Ammon's horn (tissue), 1 donor: ENCODE results near the gene TAF1C.
"Not testable (repeated sequence)": the region's sequence is repeated elsewhere in the genome, so short reads cannot be mapped to it uniquely, and the experiment has no call there.

Experiments used
- DNase-seq: peaks from one replicate; pipeline ENCODE4 v3.0.0-alpha.2; 2016; ENCODE audit warnings: low spot score

TAF1C gene

GRCh38 chr16:84207879-84208278 lies 21.0 kb upstream of the TAF1C start:
- DNase-seq, result no peak

- no peak for DNase-seq
These were observed 20.4 kb upstream of the TAF1C start for GRCh38 chr16:84207251-84207650.

GRCh38 chr16:84205976-84206691 lies 19.3 kb upstream of the TAF1C start:
- no peak for DNase-seq

GRCh38 chr16:84205123-84205522 lies 18.3 kb upstream of the TAF1C start:
- not testable (repeated sequence) for DNase-seq

- DNase-seq, result not testable (repeated sequence)
These were observed 17.7 kb upstream of the TAF1C start for GRCh38 chr16:84204551-84204950.

DNA sequence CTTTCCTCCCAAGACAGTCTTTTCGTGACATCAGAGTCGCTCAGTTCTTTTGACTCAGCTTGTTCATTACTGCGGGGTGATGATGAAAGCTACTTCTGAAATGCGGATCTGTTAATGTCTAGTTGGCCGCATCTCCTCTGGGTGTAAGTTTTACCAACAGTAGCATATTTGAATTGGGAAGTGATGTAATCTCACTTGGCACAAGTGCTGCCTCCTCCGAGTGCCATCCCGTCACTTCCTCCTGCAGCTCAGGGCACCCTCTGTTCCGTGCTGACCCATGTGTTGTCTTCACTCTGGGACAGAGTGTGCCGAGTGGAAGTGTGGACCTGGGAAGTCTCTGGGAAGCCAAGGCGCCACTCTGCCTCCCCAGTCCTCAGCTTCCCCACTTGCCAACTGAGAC lies 13.0 kb upstream of the TAF1C start:
- peak; percentile 77 for DNase-seq

DNA sequence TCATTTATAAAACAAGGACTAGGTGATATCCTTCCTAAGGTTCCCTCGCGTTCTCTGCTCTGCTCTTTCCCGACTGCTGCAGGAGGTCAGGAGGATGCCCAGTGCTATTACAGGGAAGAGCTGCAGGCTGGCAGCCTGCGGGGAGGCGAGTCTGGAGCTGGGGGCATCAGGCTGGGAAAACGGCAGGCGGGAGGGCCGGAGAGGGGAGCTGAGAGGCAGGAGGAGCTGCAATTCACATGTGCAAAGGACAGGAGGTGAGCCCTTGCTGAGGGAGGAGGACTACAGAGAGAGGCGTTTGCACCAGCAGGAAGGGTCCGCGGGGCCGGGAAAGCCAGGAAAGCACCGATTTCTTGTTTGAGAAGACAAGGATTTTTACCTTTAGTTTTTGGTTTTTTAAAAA lies 12.2 kb upstream of the TAF1C start:
- no peak for DNase-seq

GRCh38 chr16:84198401-84198800 lies 11.5 kb upstream of the TAF1C start:
- DNase-seq, result no peak

GRCh38 chr16:84197466-84198128 lies 10.7 kb upstream of the TAF1C start:
- DNase-seq, result no peak

DNA sequence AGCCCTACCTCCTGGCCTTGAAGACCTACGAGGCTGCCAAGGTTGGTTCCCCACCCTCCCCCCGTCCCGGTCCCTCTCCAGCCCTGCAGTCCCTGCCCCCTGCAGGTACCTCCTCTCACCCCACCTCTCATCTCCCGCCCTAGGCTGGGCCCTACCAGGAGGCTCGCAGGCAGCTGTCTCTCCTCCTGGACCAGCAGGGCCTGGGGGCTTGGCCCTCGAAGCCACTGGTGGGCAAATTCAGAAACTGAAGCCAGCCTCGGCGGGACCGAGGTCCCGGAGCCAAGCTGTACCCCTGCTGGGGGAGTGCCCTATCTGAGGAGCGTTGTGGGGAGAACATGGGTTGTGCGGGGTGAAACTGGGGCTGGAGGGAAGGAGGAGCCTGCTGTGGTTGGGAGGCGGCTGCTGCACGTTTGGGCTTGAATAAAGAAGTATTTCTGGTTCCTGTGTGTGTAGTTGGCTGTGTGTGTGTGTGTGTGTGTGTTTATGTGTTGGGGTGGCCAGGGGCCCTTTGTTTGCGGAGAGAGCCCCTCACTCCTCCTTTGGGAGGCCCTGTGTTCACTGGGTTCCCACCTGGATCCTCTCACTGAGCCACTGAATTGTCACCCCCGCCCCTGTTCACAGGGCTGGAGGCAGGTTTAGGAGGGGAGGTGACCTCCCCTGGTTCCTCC lies 10.0 kb upstream of the TAF1C start:
- DNase-seq, result no peak

DNA sequence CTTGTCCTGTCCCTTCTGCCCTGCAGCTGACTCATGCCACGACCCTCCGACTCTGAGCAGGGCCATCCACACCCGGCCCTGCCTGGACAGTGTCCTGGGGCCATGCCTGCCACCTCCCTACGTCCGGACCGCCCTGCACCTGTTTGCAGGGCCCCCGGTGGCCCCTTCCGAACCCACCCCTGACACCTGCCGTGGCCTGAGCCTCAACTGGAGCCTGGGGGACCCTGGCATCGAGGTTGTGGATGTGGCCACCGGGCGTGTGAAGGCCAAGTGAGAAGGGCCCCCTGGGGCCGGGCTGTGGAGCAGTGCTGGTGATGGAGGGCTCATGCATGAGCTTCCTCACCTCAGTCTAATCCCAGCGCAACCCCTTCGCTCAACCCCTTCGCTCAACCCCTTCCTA lies 9.2 kb upstream of the TAF1C start:
- no peak for DNase-seq

GRCh38 chr16:84195201-84196093 lies 8.6 kb upstream of the TAF1C start:
- DNase-seq, result no peak

GRCh38 chr16:84194470-84195200 lies 7.8 kb upstream of the TAF1C start:
- no peak for DNase-seq

DNA sequence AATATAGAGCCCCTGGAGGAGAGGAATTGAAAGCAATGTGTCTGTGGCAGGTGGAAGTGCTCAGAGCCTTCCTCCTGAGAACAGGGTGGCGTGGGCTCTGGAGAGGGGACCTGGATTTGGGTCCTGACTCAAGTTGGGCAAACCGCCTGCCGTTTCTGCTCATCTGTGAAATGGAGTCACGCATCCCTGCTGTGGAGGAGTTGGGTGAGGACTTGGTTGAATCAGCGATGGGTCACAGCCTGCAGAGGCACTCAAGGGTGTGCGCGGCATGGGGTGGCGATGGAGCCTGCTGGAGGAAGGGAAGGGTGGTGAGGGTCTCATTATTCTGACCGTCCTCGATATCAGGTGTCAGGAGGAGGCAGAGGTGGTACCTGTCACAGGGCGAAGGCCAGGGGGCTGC lies 7.2 kb upstream of the TAF1C start:
- no peak for DNase-seq

GRCh38 chr16:84193480-84193879 lies 6.6 kb upstream of the TAF1C start:
- no peak for DNase-seq

DNA sequence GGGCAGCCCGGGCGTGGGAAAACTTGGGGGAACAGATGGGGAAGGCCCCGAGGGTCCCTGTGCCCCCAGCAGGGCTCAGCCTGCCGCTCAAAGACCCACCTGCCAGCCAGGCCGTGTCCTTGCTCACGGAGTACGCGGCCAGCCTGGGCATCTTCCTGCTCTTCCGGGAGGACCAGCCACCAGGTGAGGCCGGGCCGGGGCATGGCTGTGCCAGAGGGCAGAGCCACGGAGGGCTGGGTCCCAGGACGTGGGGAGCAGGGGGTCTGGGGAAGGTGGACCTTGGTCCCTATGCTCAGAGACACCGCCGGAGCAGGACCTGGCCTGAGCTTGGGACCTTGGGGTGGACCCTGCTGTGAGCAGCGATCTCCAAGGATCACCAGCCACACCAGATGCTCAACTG lies 4.6 kb upstream of the TAF1C start:
- DNase-seq, result no peak

- no peak for DNase-seq
These were observed 4.0 kb upstream of the TAF1C start, which contains the start of gene ADAD2 for GRCh38 chr16:84190731-84191388. Gene ADAD2, plus strand, starts transcription at chr16:84191157. Its CDS starts 74 bp downstream, at chr16:84191231.

DNA sequence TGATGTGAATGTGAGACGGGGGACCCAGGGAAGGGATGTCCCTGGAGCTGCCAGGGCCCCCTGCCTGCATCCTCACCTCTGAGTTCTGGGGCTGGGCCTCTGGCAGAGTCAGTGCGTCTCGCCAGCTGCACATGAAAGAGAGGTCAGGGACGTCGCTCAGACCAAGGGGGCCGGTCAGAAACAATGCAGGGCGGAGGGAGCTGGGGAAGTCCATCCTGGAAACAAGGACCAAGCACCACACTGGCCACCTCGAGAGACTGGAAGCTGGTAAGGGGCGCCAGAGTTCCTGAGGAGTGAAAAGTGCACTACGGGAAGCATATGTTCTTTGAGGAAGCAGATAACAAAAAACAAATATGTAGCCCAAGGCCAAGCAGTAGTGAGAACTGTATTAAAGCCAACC lies 2.1 kb downstream of the TAF1C start:
- DNase-seq, result no peak

DNA sequence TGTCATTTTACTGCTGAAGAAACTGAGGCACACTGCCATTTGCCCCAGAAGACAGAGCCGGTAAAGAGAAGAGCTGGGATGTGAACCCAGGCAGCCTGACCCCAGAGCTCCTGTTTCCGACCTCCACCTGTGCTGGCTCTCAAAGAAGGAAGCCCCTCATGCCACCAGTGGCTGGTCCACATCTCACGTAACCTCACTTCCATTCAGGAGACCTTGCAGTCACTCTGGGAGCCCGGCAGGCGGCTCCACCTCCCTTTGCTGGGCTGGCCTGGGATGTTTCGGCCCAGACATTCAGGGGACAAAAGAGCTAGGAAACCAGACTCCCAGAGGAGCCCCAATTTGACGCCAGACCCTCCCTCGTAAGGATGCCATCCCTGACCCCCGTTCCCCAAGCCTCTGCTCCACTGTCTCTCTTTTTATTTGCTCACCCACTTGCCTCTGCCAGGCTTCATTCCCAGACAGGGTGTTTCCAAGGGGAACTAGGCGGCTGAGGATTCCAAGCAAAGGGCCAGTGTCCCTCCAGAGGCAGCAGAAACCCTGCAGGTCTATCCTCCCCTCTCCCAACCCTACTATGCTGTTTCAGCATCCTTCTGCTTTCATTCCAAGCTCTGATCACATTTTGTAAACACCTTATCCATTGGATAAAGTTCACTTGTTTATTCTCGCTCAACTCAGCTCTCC lies 2.8 kb downstream of the TAF1C start:
- DNase-seq, result no peak

DNA sequence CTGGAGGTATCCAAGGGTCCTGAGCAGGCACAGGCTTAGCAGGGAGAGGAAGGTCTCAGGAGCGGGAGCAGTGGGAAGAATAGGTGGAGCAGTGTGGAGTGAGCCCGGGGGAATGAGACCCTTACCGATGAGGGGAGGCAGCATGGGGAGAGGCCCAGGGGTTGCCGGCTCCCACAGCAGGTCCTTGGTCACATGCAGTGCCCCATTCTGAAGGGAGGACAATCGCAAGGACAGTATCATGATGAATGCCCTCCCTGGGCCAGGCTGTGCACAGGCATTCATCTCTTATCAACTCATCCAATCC lies 3.3 kb downstream of the TAF1C start:
- no peak for DNase-seq
